Stimulated activated CD8-positive, alpha-beta memory T cell treated with anti-CD3 and anti-CD28 coated beads, Interleukin-12 subunit alpha, Interleukin-12 subunit beta, amount 100 ng/mL, for 4 hours (primary cell): ENCODE results near the gene KLK11.

ENCODE experiments used
- DNase-seq: peaks from one replicate; pipeline ENCODE4 v3.0.0-alpha.2; 2020; ENCODE audit warnings: low read depth

Gene KLK11

GRCh38 chr19:51027873-51028272 is 1.5 kb upstream of the KLK11 start:
- DNase-seq: no peak

GRCh38 chr19:51027126-51027806 is 850 bp upstream of the KLK11 start:
- DNase-seq: no peak

GRCh38 chr19:51025809-51026553 is 435 bp downstream of the KLK11 start:
- DNase-seq: no peak

- DNase-seq: no peak
Measured at GRCh38 chr19:51025401-51025800, 1.0 kb downstream of the KLK11 start.

GRCh38 chr19:51024924-51025323 is 1.5 kb downstream of the KLK11 start:
- no peak for DNase-seq

- DNase-seq: no peak
Measured at GRCh38 chr19:51023946-51024345, 2.5 kb downstream of the KLK11 start.

GRCh38 chr19:51022526-51022925 is 3.9 kb downstream of the KLK11 start:
- DNase-seq: no peak

- DNase-seq: no peak
Measured at GRCh38 chr19:51020988-51021651, 5.3 kb downstream of the KLK11 start.

- DNase-seq: no peak
Measured at GRCh38 chr19:51019544-51019925, 6.9 kb downstream of the KLK11 start, which contains the start of gene KLK10. Gene KLK10, minus strand, starts transcription at chr19:51019709. Its CDS starts 579 bp downstream, at chr19:51019130.

GRCh38 chr19:51018745-51019543 is 7.5 kb downstream of the KLK11 start:
- no peak for DNase-seq

- no peak for DNase-seq
Measured at GRCh38 chr19:51016798-51017683, 9.4 kb downstream of the KLK11 start.

GRCh38 chr19:51015691-51016267 is 10.6 kb downstream of the KLK11 start:
- DNase-seq: no peak

- no peak for DNase-seq
Measured at GRCh38 chr19:51014242-51014641, 12.2 kb downstream of the KLK11 start.

- no peak for DNase-seq
Measured at GRCh38 chr19:51012661-51013190, 13.7 kb downstream of the KLK11 start.

- DNase-seq: no peak
Measured at GRCh38 chr19:51010066-51010795, 16.2 kb downstream of the KLK11 start.

- no peak for DNase-seq
Measured at GRCh38 chr19:51009061-51009891, 17.1 kb downstream of the KLK11 start.

GRCh38 chr19:51007488-51007887 is 18.9 kb downstream of the KLK11 start:
- DNase-seq: no peak

- DNase-seq: no peak
Measured at GRCh38 chr19:51006406-51006805, 20.0 kb downstream of the KLK11 start.

GRCh38 chr19:51005248-51005647 is 21.2 kb downstream of the KLK11 start:
- no peak for DNase-seq
